HUES6 (cell line): ENCODE results near the gene PI4KA.
"Not testable (repeated sequence)": the region's sequence is repeated elsewhere in the genome, so short reads cannot be mapped to it uniquely, and the experiment has no call there.

Experiments used
- H3K27ac ChIP-seq: 2 replicates; pipeline ENCODE4 v1.7.0; 2013; ENCODE audit warnings: low read depth, mild to moderate bottlenecking, low read length, inconsistent platforms
- H3K27me3 ChIP-seq: 2 replicates; pipeline ENCODE4 v1.6.1; 2013; ENCODE audit warnings: low read length; ENCODE audit not compliant: control insufficient read depth, insufficient read depth
- H3K36me3 ChIP-seq: 2 replicates; pipeline ENCODE4 v1.6.1; 2013; ENCODE audit warnings: low read length; ENCODE audit not compliant: control insufficient read depth, insufficient read depth
- H3K4me1 ChIP-seq: 2 replicates; pipeline ENCODE4 v1.6.1; 2013; ENCODE audit warnings: low read length; ENCODE audit not compliant: control insufficient read depth, insufficient read depth
- H3K4me3 ChIP-seq: 2 replicates; pipeline ENCODE4 v1.5.1; 2013; ENCODE audit warnings: low read depth, low read length
- H3K9ac ChIP-seq: one replicate; pipeline ENCODE4 v1.6.1; 2013; ENCODE audit warnings: mild to moderate bottlenecking, low read length
- H3K9me3 ChIP-seq: 2 replicates; pipeline ENCODE4 v1.6.1; 2013; ENCODE audit warnings: low read depth, low read length; ENCODE audit not compliant: control insufficient read depth, insufficient read depth

PI4KA gene

DNA sequence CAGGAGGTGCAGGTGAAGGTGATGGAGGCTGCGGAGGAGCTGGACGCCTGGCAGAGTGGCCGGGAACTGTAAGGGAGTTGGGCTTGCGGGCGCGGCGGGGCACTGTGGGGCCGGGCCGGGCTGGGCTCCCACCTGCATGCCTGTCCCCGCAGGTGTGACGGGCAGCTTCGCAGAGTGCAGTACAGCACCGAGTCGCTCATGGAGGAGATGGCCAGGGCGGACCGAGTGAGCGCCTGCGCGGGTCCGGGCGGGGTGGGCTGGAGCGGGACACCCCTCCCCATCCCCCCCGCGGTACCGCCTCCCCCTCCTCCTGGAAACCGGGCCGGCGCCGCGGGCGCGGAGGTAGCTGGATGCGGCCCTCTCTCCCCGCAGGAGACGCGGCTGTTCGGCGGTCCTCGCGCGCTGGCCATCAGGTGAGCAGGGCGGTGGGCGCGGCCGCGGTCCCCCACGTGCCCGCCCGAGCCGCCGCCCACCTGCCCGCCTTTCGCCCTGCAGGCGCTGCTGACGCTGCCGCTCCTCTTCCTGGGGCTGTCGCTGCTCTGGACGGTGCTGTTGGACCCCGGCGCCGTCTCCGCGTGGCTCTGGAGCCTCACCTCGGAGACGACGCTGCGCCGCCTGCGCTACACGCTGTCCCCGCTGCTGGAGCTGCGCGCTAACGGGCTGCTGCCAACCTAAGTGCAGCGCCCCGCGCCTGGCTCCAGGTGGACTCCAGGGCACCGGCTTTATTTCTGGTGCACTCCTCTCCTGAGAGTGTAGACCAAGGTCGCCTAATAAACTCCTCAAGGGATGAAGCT is 154.6 kb downstream of the PI4KA start:
- not testable (repeated sequence) for H3K9ac ChIP-seq, H3K4me1 ChIP-seq, H3K36me3 ChIP-seq, H3K27ac ChIP-seq, H3K9me3 ChIP-seq
- peak overlapping the region; percentile 44 for H3K4me3 ChIP-seq
- peaks cover 14% of the 10 kb centered on the region for H3K27me3 ChIP-seq

DNA sequence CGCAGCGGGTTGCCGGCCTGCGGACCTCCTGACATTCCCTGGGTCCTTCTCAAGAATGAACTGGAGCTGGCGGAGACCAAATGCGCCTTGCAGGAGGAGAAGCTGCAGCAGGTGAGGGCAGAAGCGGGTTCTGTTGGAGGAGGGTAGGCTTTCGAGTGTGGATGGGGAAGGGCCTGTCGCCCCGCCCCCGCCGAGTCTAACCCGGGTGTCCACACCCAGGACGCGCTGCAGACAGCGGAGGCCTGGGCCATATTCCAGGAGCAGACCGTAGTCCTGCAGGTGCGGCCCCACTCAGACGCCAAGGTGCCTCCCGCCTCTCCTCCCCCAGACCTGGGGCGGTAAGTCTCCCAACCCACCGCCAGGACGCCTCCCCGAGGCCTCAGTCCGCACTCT is 155.2 kb downstream of the PI4KA start:
- not testable (repeated sequence) for H3K36me3 ChIP-seq, H3K4me1 ChIP-seq, H3K9ac ChIP-seq, H3K27ac ChIP-seq, H3K9me3 ChIP-seq
- peak overlapping the region; percentile 44 for H3K4me3 ChIP-seq
- peaks cover 14% of the 10 kb centered on the region for H3K27me3 ChIP-seq

DNA sequence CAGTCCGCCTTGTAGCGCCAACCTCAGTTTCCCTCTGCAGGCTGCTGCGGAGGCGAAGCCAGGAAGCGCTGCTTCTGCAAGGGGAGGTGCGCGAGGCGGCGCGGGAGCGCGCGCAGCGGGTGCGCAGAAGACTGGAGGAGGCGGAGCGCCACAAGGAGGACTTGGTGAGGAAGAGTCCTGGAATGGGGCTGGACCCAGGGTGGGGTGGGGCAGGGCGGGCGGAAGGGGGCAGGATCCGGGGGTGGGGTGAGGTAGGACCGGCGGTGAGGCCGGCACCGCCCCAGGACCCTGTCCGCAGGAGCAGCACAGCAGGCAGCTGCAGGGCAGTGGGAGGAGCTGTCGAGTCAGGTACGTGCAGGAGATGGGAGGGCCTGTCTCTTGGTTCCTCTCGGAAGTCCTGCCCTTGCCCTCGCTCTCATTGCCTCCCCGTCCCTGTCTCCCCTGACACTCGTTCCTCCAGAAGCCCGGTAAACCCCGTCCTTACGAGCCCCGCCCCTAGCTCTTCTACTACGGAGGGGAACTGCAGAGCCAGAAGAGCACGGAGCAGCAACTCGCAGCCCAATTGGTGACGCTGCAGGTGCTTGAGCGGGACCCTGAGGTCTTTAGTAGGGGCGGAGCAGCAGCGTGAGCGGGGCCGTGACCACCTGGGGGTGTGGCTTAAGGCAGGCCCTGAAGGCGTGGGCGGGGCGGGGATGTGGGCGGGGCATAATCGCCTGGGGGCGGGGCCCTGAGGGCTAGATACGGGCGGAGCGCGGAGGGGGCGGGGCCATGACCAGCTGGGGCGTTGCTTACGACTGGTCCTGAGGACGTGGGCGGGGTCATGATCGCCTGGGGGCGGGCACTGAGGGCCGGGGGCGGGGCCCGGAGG is 155.8 kb downstream of the PI4KA start:
- H3K36me3 ChIP-seq, H3K4me1 ChIP-seq, H3K27ac ChIP-seq, H3K9me3 ChIP-seq: not testable (repeated sequence)
- Histone ChIP-seq H3K9ac (peak overlapping the region; percentile 7), H3K4me3 (peak overlapping the region; percentile 62), H3K27me3 (peaks cover 14% of the 10 kb centered on the region)

DNA sequence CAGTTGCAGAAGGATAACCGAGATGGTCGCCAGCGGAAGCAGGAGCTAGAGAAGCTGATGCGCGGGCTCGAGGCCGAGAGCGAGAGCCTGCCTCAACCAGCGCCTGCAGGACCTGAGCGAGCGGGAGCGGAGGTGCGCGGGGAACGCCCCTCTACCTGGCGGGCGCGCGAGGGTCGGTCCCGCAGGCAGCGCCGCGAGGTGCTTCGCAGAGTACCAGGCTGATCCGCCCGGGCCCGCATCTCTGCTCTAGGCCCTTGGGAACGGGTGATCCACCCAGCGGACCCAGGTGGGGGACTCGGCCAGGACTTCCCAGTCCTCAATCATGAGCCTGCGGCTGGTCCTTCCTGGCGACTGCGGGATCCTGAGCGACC is 156.5 kb downstream of the PI4KA start:
- H3K4me3 ChIP-seq, result peak overlapping the region; percentile 62
- H3K27me3 ChIP-seq, result peaks cover 14% of the 10 kb centered on the region
- H3K27ac ChIP-seq, H3K36me3 ChIP-seq, H3K9ac ChIP-seq, H3K9me3 ChIP-seq, H3K4me1 ChIP-seq: not testable (repeated sequence)

DNA sequence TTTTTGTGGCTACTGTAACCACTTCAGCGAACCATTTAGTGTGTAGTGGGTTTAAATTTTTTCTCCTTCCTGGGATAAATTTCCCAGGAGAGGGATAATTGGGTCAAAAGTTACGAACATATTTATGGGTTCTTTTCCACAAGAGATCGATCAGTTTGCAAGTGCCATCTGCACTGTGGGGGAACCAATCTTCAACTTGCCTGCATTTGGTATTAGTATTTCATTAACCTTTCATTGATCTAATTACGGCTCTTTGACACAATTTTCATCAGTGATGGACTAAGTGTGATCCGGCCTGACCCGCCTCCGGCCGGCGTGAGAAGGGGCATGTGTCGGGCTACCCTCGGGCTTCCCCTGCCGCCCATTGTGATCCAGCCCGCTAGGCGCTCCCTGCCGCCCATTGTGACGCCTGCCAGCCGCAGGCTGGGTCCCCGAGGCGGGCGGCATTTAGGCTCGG is 156.9 kb downstream of the PI4KA start:
- not testable (repeated sequence) for H3K4me1 ChIP-seq, H3K9me3 ChIP-seq, H3K27ac ChIP-seq, H3K36me3 ChIP-seq
- H3K27me3 ChIP-seq, result peaks cover 14% of the 10 kb centered on the region
- H3K4me3 ChIP-seq, result peak overlapping the region; percentile 62
- peak overlapping the region; percentile 11 for H3K9ac ChIP-seq

DNA sequence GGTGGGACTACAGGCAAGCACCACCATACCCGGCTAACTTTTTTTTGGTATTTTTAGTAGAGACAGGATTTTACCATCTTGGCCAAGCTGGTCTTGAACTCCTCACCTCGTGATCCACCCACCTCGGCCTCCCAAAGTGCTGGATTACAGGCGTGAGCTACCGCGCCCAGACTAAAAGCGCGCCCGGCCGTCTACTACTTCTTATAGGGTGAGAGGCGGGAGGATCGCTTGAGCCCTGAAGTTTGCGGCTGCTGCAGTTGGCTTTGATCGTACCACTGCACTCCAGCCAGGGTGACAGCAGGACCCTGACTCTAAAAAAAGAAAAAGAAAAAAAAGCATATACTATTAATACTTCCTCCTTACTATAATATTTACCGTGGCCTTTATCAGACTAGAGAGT is 158.3 kb downstream of the PI4KA start:
- not testable (repeated sequence) for H3K9ac ChIP-seq, H3K36me3 ChIP-seq, H3K27ac ChIP-seq, H3K4me1 ChIP-seq, H3K4me3 ChIP-seq, H3K9me3 ChIP-seq
- H3K27me3 ChIP-seq, result peaks cover 13% of the 10 kb centered on the region

DNA sequence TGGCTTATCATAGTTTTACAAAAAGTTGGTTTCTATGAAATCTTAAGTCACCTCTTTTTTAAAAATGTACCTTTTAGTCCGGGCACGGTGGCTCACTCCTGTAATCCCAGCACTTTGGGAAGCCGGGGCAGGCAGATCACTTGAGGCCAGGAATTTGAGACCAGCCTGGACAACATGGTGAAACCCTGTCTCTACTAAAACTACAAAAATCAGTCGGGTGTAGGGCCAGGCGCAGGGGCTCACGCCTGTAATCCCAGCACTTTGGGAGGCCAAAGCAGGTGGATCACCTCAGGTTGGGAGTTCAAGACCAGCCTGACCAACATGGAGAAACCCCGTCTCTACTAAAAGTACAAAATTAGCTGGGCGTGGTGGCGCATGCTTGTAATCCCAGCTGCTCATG is 158.8 kb downstream of the PI4KA start:
- not testable (repeated sequence) for H3K4me1 ChIP-seq, H3K9me3 ChIP-seq, H3K36me3 ChIP-seq, H3K27ac ChIP-seq, H3K27me3 ChIP-seq, H3K9ac ChIP-seq, H3K4me3 ChIP-seq

DNA sequence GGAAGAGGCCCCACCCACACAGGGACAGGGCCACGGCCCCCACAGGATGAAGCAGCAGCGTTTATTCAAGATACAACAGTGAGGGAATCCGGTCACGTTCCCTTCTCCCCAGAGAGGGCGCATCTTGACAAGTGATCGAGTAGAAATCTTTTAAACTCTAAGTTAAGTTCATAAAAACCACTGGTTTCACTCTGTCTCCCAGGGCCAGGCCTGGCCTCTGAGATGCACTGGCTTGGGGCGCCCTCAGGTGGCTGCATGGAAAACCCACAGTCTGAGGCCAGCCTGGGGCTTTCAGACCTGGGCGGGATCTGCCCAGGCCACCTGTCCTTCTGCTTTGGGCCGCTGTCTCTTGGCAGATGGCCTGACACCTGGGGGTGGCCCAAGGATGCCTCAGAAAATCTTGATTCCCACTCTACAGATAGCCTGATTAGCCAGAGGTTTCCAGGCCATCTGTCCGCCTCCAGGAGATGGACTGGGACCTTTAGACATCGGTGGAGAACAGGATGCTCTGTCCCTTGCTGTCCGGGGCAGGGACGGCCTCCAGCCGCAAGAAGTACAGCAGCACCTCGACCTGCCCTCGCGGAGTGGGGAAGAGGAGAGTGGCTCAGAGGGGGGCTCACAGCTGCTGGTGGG is 161.0 kb downstream of the PI4KA start:
- not testable (repeated sequence) for H3K4me3 ChIP-seq, H3K27ac ChIP-seq, H3K9ac ChIP-seq, H3K4me1 ChIP-seq, H3K36me3 ChIP-seq, H3K9me3 ChIP-seq, H3K27me3 ChIP-seq

DNA sequence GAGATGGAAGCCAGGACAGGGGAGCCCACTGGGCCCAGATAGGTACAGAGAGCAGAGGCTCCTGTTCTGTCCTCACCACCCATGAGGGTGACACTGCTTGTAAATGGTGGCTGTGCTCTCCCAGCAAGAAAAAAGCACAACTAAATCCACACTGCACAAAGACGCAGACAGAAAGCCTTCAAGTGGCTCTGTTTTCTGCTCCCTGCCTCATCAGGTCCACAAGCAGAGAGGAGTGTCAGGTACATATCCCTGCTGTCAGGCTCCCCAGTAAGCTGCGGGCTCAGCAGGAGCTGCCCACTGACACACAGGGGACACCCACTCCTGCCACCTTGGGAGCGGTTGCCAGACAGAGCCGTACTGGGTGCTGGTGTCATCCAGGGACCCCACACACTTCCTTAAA is 162.6 kb downstream of the PI4KA start:
- not testable (repeated sequence) for H3K36me3 ChIP-seq, H3K27me3 ChIP-seq, H3K9me3 ChIP-seq, H3K4me3 ChIP-seq, H3K4me1 ChIP-seq, H3K9ac ChIP-seq, H3K27ac ChIP-seq

DNA sequence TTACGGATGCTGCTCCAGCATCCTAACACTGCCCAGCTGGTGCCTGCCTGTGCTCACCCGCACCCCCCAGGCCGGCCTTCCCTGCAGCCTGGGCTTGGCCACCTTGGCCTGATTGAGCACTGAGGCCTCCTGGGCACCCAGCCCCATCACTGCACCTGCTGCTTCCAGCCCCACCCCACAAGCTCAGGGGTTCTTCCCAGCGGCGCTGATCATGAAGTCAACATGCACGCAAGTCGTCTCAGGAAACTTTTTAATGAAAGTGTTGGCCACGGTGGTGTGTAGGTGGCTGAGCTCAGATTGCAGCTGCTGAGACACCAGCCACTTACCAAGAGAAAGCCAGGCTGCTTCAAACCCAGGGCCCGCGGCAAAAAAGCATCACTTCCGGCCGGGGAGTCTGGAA is 163.4 kb downstream of the PI4KA start:
- H3K27me3 ChIP-seq, H3K27ac ChIP-seq, H3K36me3 ChIP-seq, H3K9me3 ChIP-seq, H3K9ac ChIP-seq, H3K4me3 ChIP-seq, H3K4me1 ChIP-seq: not testable (repeated sequence)

DNA sequence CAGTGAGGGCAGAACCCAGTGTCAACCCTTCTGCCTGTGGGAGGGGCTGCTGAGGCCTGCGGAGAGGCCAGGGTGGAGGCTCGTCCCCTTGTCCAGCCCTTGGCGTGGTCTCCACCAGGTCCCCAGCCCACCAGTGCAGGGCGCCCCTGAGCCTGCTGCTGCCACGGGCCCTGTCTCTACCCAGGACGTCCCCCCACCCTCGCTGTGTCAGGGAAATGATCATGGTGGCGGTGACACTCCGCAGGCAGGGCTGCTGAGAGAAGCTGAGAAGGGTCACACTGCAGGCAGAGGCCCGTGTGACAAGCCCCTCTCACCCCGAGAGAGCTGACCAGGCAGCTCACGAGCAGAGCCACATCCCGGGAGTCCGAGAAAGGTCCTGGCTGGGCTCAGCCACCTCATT is 164.4 kb downstream of the PI4KA start:
- not testable (repeated sequence) for H3K4me3 ChIP-seq, H3K27ac ChIP-seq, H3K9ac ChIP-seq, H3K4me1 ChIP-seq, H3K36me3 ChIP-seq, H3K27me3 ChIP-seq, H3K9me3 ChIP-seq
